ENCODE data around the gene LBH. TPM values are rescaled to one million over a fixed set of nuclear protein-coding genes. Genes with fewer than 3 reads are reported as not detected.
A peak's percentile ranks its signal among the peaks of the same experiment; 100 is the strongest.

LBH gene
- total RNA-seq, 1 experiment from 2014 or later: 186 TPM

- Histone ChIP-seq H3K27ac (no peak overlapping the region), H3K9me3 (replicated peaks) (no peaks in the 10 kb centered on the region), H3K27me3 (replicated peaks) (no peaks in the 10 kb centered on the region), H3K4me1 (replicated peaks) (peaks cover 29% of the 10 kb centered on the region), H3K36me3 (peaks cover 78% of the 10 kb centered on the region), H3K4me3 (no peak overlapping the region)
- DNase-seq (ENCODE audit: low read depth in 1 of 2, low spot score in 2 of 2): no peak
These were observed 18.0 kb downstream of the LBH start for GRCh38 chr2:30249354-30249753.

- H3K9me3 ChIP-seq (replicated peaks): no peaks in the 10 kb centered on the region
- no peak overlapping the region for H3K27ac ChIP-seq
These were observed 19.1 kb downstream of the LBH start for GRCh38 chr2:30250421-30250820.

GRCh38 chr2:30252723-30253701 is 21.7 kb downstream of the LBH start:
- Histone ChIP-seq H3K36me3 (peaks cover 80% of the 10 kb centered on the region), H3K27ac (peak overlapping the region; percentile 3; the same call in 1 of the 2 replicates), H3K27me3 (replicated peaks) (no peaks in the 10 kb centered on the region), H3K4me1 (replicated peaks) (peaks cover 29% of the 10 kb centered on the region), H3K9me3 (replicated peaks) (no peaks in the 10 kb centered on the region), H3K4me3 (no peak overlapping the region)
- peak in 1 of 2 experiments; percentile 42 for DNase-seq (ENCODE audit: low read depth in 1 of 2, low spot score in 2 of 2)

More at GRCh38 chr2:30250421-30250820, 19.1 kb downstream of the LBH start:
- Histone ChIP-seq H3K27me3 (replicated peaks) (no peaks in the 10 kb centered on the region), H3K36me3 (peaks cover 77% of the 10 kb centered on the region), H3K4me1 (replicated peaks) (peaks cover 29% of the 10 kb centered on the region), H3K4me3 (no peak overlapping the region)
- DNase-seq (ENCODE audit: low read depth in 1 of 2, low spot score in 2 of 2): no peak

- Histone ChIP-seq H3K27me3 (replicated peaks) (no peaks in the 10 kb centered on the region), H3K9me3 (replicated peaks) (no peaks in the 10 kb centered on the region), H3K4me1 (replicated peaks) (peaks cover 24% of the 10 kb centered on the region), H3K27ac (no peak overlapping the region), H3K36me3 (peaks cover 81% of the 10 kb centered on the region), H3K4me3 (no peak overlapping the region)
- no peak for DNase-seq (ENCODE audit: low read depth in 1 of 2, low spot score in 2 of 2)
These were observed 22.7 kb downstream of the LBH start for GRCh38 chr2:30253873-30254684.

GRCh38 chr2:30254685-30255001 is 23.3 kb downstream of the LBH start:
- H3K36me3 ChIP-seq: peaks cover 81% of the 10 kb centered on the region
- no peak for DNase-seq (ENCODE audit: low read depth in 1 of 2, low spot score in 2 of 2)
- no peak overlapping the region for H3K4me3 ChIP-seq
- H3K9me3 ChIP-seq (replicated peaks): no peaks in the 10 kb centered on the region
- no peaks in the 10 kb centered on the region for H3K27me3 ChIP-seq (replicated peaks)
- no peak overlapping the region for H3K27ac ChIP-seq
- H3K4me1 ChIP-seq (replicated peaks): peaks cover 24% of the 10 kb centered on the region

GRCh38 chr2:30255026-30255425 is 23.7 kb downstream of the LBH start:
- no peak for DNase-seq (ENCODE audit: low read depth in 1 of 2, low spot score in 2 of 2)
- Histone ChIP-seq H3K4me1 (replicated peaks) (peaks cover 24% of the 10 kb centered on the region), H3K4me3 (no peak overlapping the region), H3K9me3 (replicated peaks) (no peaks in the 10 kb centered on the region), H3K27me3 (replicated peaks) (no peaks in the 10 kb centered on the region), H3K27ac (no peak overlapping the region), H3K36me3 (peaks cover 80% of the 10 kb centered on the region)

- H3K36me3 ChIP-seq: peaks cover 80% of the 10 kb centered on the region
- peaks cover 24% of the 10 kb centered on the region for H3K4me1 ChIP-seq (replicated peaks)
- H3K4me3 ChIP-seq: no peak overlapping the region
- no peaks in the 10 kb centered on the region for H3K9me3 ChIP-seq (replicated peaks)
- no peak for DNase-seq (ENCODE audit: low read depth in 1 of 2, low spot score in 2 of 2)
- no peak overlapping the region for H3K27ac ChIP-seq
- no peaks in the 10 kb centered on the region for H3K27me3 ChIP-seq (replicated peaks)
These were observed 24.4 kb downstream of the LBH start for GRCh38 chr2:30255466-30256408.

GRCh38 chr2:30257266-30258214 is 26.2 kb downstream of the LBH start:
- H3K27me3 ChIP-seq (replicated peaks): no peaks in the 10 kb centered on the region
- no peak for DNase-seq (ENCODE audit: low read depth in 1 of 2, low spot score in 2 of 2)
- H3K27ac ChIP-seq: no peak overlapping the region
- no peak overlapping the region for H3K4me3 ChIP-seq
- peaks cover 15% of the 10 kb centered on the region for H3K4me1 ChIP-seq (replicated peaks)
- H3K36me3 ChIP-seq: peaks cover 76% of the 10 kb centered on the region
- H3K9me3 ChIP-seq (replicated peaks): peaks cover 6% of the 10 kb centered on the region; the same call in 1 of the 2 replicates

- Histone ChIP-seq H3K4me3 (no peak overlapping the region), H3K9me3 (replicated peaks) (peaks cover 6% of the 10 kb centered on the region; the same call in 1 of the 2 replicates), H3K27ac (no peak overlapping the region), H3K27me3 (replicated peaks) (no peaks in the 10 kb centered on the region), H3K36me3 (peaks cover 68% of the 10 kb centered on the region), H3K4me1 (replicated peaks) (no peaks in the 10 kb centered on the region; the same call in 1 of the 2 replicates)
- DNase-seq (ENCODE audit: low read depth in 1 of 2, low spot score in 2 of 2): no peak
These were observed 27.7 kb downstream of the LBH start for GRCh38 chr2:30259071-30259470.

GRCh38 chr2:30259827-30260679 is 28.7 kb downstream of the LBH start:
- peaks cover 13% of the 10 kb centered on the region for H3K9me3 ChIP-seq (replicated peaks)
- H3K27ac ChIP-seq: no peak overlapping the region

GRCh38 chr2:30260941-30261340 is 29.6 kb downstream of the LBH start:
- H3K4me3 ChIP-seq: no peak overlapping the region
- no peak for DNase-seq (ENCODE audit: low read depth in 1 of 2, low spot score in 2 of 2)
- H3K27ac ChIP-seq: no peak overlapping the region
- peaks cover 14% of the 10 kb centered on the region for H3K9me3 ChIP-seq (replicated peaks)
- H3K36me3 ChIP-seq: peaks cover 50% of the 10 kb centered on the region
- H3K27me3 ChIP-seq (replicated peaks): no peaks in the 10 kb centered on the region
- peaks cover 11% of the 10 kb centered on the region for H3K4me1 ChIP-seq (replicated peaks)

More at GRCh38 chr2:30259827-30260679, 28.7 kb downstream of the LBH start:
- DNase-seq (ENCODE audit: low read depth in 1 of 2, low spot score in 2 of 2): no peak
- no peaks in the 10 kb centered on the region for H3K27me3 ChIP-seq (replicated peaks)
- no peak overlapping the region for H3K4me3 ChIP-seq
- H3K36me3 ChIP-seq: peaks cover 59% of the 10 kb centered on the region
- peaks cover 2% of the 10 kb centered on the region; the same call in 1 of the 2 replicates for H3K4me1 ChIP-seq (replicated peaks)

Measured in SJSA1 (cell line).